Thymus (tissue), 11 donors: ENCODE measurements around the gene PKP1. TPM values are rescaled to one million over a fixed set of nuclear protein-coding genes. Genes with fewer than 3 reads are reported as not detected.
A peak's percentile ranks its signal among the peaks of the same experiment; 100 is the strongest.

Source experiments
- DNase-seq, 9 donors: peaks; one replicate each; pipeline ENCODE4 v3.0.0-alpha.2; 2013; ENCODE audit warnings: low spot score in 9 of 9, low read depth in 6 of 9, missing footprints in 1 of 9
- H3K27ac ChIP-seq, 2 donors: one replicate each; pipeline ENCODE4 v1.5.1; 2013; ENCODE audit warnings: control low read depth in 1 of 2, low read depth in 1 of 2, low read length in 1 of 2, mild to moderate bottlenecking in 1 of 2, moderate library complexity in 1 of 2
- H3K27me3 ChIP-seq, 2 donors: one replicate each; pipeline ENCODE4 v1.5.1; 2013; ENCODE audit warnings: low read length in 1 of 2; ENCODE audit not compliant: control insufficient read depth in 2 of 2, insufficient read depth in 1 of 2
- H3K36me3 ChIP-seq, 2 donors: one replicate each; pipeline ENCODE4 v1.5.1; 2013; ENCODE audit warnings: low read length in 1 of 2, mild to moderate bottlenecking in 1 of 2, moderate library complexity in 1 of 2; ENCODE audit not compliant: control insufficient read depth in 2 of 2, insufficient read depth in 2 of 2
- H3K4me1 ChIP-seq, 2 donors: one replicate each; pipeline ENCODE4 v1.5.1; 2013; ENCODE audit warnings: low read length in 2 of 2; ENCODE audit not compliant: control insufficient read depth in 2 of 2, insufficient read depth in 2 of 2
- H3K4me3 ChIP-seq, 2 donors: one replicate each; pipeline ENCODE4 v1.5.1; 2013; ENCODE audit warnings: low read length in 2 of 2, control low read depth in 1 of 2, mild to moderate bottlenecking in 1 of 2
- H3K9me3 ChIP-seq, 2 donors: one replicate each; pipeline ENCODE4 v1.5.1; 2013; ENCODE audit warnings: low read length in 1 of 2, mild to moderate bottlenecking in 1 of 2; ENCODE audit not compliant: control insufficient read depth in 2 of 2, insufficient read depth in 1 of 2
- WGBS: extraction: QIAGEN DNeasy Blood & Tissue Kit; methylation state at CpG from one replicate; pipeline ENCODE4 v1.1.7; 2013; 5-methylcytosine and 5-hydroxymethylcytosine counted together
- polyA plus RNA-seq: library from polyadenylated mRNA; stranded (reverse); fragments of 200-250 nt; gene quantifications from one replicate; pipeline ENCODE4 v1.2.3, GENCODE V29; 2013
- total RNA-seq: library from RNA; stranded (reverse); fragments of 120-200 nt; gene quantifications from one replicate; pipeline ENCODE4 v1.2.4, GENCODE V29; 2013
- donor health status: healthy.

The PKP1 gene
- total and polyA plus RNA-seq, 2 donors = 14.1 to 20.0 TPM

DNA sequence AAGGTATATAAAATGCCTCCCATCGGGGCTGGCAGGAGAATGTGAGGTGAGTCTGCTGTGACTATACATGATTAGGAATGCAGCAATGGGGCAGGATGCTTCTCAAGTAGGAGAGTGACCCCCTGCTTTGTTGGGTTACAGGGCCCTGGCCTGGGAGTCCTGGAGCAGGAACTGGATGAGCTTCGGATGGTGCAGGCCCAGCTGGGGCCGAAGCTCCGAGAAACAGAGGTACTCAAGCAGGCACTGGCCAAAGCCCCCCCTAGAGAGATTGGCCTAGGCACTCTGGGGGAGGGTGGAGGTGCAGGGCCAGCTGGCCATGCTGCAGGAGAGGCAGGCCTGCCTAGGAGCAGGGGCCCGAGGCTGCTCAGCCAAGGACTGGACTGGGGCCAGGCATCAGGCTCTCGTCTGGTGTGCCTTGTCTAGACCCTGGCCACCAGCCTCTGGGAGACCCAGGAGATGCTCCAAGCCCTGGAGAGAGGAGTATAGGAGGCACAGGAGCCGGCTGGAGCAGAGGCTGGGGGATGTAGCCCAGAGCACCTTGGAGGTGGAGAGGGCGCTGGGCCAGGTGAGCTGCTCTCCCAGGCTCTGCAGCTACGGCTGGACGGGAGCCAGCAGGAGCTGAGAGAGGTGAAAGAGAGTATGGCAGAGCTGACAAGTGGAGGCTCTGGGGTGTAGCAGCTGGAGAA, 32.8 kb upstream of the PKP1 start:
- Histone ChIP-seq H3K36me3 (no peaks in the 10 kb centered on the region), H3K4me3 (no peak overlapping the region), H3K9me3 (no peaks in the 10 kb centered on the region), H3K27me3 (peaks cover 0 to 2% of the 10 kb centered on the region in 2 donors), H3K27ac (no peak overlapping the region), H3K4me1 (no peaks in the 10 kb centered on the region)
- 94% methylated on average over 10 of the region's 10 CpGs for WGBS
- DNase-seq = no peak

GRCh38 chr1:201251411-201251810, 31.9 kb upstream of the PKP1 start:
- no peaks in the 10 kb centered on the region for H3K9me3 ChIP-seq
- no peaks in the 10 kb centered on the region for H3K4me1 ChIP-seq
- 90% methylated on average over 2 of the region's 2 CpGs for whole genome bisulfite sequencing
- no peak for DNase-seq
- H3K36me3 ChIP-seq = no peaks in the 10 kb centered on the region
- H3K27me3 ChIP-seq = peaks cover 0 to 2% of the 10 kb centered on the region in 2 donors
- no peak overlapping the region for H3K27ac ChIP-seq
- no peak overlapping the region for H3K4me3 ChIP-seq

DNA sequence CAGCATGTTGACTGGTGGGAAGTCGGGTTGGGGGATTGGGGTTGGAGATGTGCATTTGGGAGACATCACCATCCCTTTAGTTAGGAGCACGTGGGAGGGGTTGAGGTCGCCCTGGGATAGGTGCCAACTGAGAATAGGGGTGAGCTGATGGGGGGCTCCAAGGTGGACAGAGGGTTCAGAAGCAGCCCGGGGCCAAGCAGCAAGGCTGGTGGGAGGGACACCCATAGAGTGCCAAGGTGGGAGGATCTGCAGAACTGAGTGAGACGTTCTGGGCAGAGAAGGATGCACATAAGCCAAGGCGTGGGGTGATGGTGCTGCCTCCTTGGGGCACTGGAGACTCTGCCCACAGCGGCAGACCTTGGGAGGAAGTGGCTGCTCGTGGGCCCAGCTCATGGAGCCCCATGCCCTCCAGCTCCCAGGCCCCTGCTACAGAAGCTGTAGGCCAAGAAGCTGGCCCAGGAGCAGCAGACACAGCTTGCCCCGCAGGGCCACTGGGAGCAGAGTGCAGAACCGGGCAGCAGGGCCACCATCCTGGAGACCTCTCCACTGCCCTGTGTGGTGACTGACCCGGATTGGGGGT, 31.4 kb upstream of the PKP1 start:
- H3K4me1 ChIP-seq = no peaks in the 10 kb centered on the region
- H3K4me3 ChIP-seq = no peak overlapping the region
- H3K27me3 ChIP-seq = peaks cover 0 to 2% of the 10 kb centered on the region in 2 donors
- H3K9me3 ChIP-seq = no peaks in the 10 kb centered on the region
- no peaks in the 10 kb centered on the region for H3K36me3 ChIP-seq
- DNase-seq = no peak
- WGBS = 76% methylated on average over 11 of the region's 11 CpGs
- no peak overlapping the region for H3K27ac ChIP-seq

GRCh38 chr1:201252944-201253371, 30.3 kb upstream of the PKP1 start:
- no peaks in the 10 kb centered on the region for H3K4me1 ChIP-seq
- no peak for DNase-seq
- peaks cover 0 to 2% of the 10 kb centered on the region in 2 donors for H3K27me3 ChIP-seq
- H3K36me3 ChIP-seq = no peaks in the 10 kb centered on the region
- no peak overlapping the region for H3K27ac ChIP-seq
- H3K9me3 ChIP-seq = no peaks in the 10 kb centered on the region
- H3K4me3 ChIP-seq = no peak overlapping the region
- WGBS = 83% methylated on average over 6 of the region's 6 CpGs

DNA sequence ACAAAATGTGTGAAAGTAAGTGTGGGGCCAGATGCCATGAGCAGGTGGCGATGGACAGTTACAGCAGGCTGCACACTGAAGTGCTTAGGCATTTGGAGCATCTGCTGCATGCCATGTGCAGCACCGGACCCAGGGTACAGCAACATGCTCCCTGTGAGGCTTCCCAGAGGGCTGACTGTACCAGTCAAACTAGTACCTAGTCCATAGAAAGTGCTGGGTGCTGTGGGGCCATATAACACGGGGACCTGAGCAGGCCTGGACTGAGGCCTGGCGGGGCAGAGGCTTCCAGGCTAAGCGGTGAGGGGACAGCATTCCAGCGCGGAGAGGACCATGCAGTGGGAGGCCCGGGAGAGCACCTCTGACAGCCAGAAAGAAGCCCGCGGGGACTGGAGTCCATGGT, 29.9 kb upstream of the PKP1 start:
- Histone ChIP-seq H3K36me3 (no peaks in the 10 kb centered on the region), H3K27me3 (peaks cover 0 to 2% of the 10 kb centered on the region in 2 donors), H3K4me3 (no peak overlapping the region), H3K27ac (no peak overlapping the region), H3K9me3 (no peaks in the 10 kb centered on the region), H3K4me1 (no peaks in the 10 kb centered on the region)
- no peak for DNase-seq
- WGBS = 90% methylated on average over 10 of the region's 10 CpGs

- Histone ChIP-seq H3K4me3 (no peak overlapping the region), H3K36me3 (no peaks in the 10 kb centered on the region), H3K27me3 (peaks cover 3 to 9% of the 10 kb centered on the region in 2 donors), H3K27ac (no peak overlapping the region), H3K9me3 (no peaks in the 10 kb centered on the region), H3K4me1 (no peaks in the 10 kb centered on the region)
- no peak for DNase-seq
- WGBS = 93% methylated on average over 9 of the region's 9 CpGs
Measured at GRCh38 chr1:201253906-201254624, 29.2 kb upstream of the PKP1 start.

GRCh38 chr1:201254625-201255478, 28.5 kb upstream of the PKP1 start:
- peak in 6 of 9 donors; percentile 5 to 56 (median 24) for DNase-seq
- H3K9me3 ChIP-seq = no peaks in the 10 kb centered on the region
- 55% methylated on average over 24 of the region's 24 CpGs for WGBS
- H3K27me3 ChIP-seq = peaks cover 6 to 17% of the 10 kb centered on the region in 2 donors
- no peak overlapping the region for H3K4me3 ChIP-seq
- no peak overlapping the region for H3K27ac ChIP-seq
- H3K4me1 ChIP-seq = peaks cover 0 to 2% of the 10 kb centered on the region in 2 donors
- H3K36me3 ChIP-seq = no peaks in the 10 kb centered on the region

- Histone ChIP-seq H3K4me1 (peaks cover 0 to 2% of the 10 kb centered on the region in 2 donors), H3K27me3 (peaks cover 10 to 25% of the 10 kb centered on the region in 2 donors), H3K9me3 (no peaks in the 10 kb centered on the region), H3K4me3 (no peak overlapping the region), H3K27ac (no peak overlapping the region), H3K36me3 (no peaks in the 10 kb centered on the region)
- no peak for DNase-seq
- 92% methylated on average over 17 of the region's 17 CpGs for WGBS
Measured at GRCh38 chr1:201255479-201256362, 27.6 kb upstream of the PKP1 start.
